Measurements from ENCODE around the gene GPR137C. TPM values are rescaled to one million over a fixed set of nuclear protein-coding genes. Genes with fewer than 3 reads are reported as not detected.
"Not testable (repeated sequence)": the region's sequence is repeated elsewhere in the genome, so short reads cannot be mapped to it uniquely, and the experiment has no call there.

GPR137C gene
- total RNA-seq, 2 experiments from 2014 or later = 0.12 to 0.19 TPM

DNA sequence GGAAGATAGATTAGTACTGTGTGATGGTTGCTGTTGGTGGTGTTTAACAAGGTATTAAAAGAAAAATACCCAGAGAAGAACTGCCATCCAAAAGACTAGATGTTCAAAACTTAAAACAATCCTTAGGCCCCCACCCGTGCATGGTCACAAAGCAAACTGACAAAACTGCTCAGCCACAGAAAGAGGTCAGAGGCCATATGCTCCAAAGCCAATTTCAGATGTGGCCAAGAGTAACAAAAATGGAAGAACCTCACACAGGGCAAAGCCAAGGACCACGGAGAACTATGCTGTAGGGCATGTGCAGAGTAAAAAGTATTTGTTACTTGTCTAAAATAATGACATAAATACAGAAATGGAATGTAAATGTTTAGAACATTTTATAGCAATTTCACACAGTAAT, 5.6 kb upstream of the GPR137C start:
- Mint-ChIP-seq H3K27ac (no peak overlapping the region), H3K4me1 (ENCODE audit: low read depth) (peaks cover 16% of the 10 kb centered on the region), H3K9me3 (no peaks in the 10 kb centered on the region), H3K4me3 (no peak overlapping the region), H3K36me3 (peaks cover under 1% of the 10 kb centered on the region), H3K27me3 (no peaks in the 10 kb centered on the region)
- CTCF ChIA-PET = no interaction called here
- POLR2A ChIA-PET = no interaction called here
- intact Hi-C loops (cut with micrococcal nuclease) = no loop called here
- no peak for DNase-seq

- H3K4me3 Mint-ChIP-seq = no peak overlapping the region
- no peaks in the 10 kb centered on the region for H3K36me3 Mint-ChIP-seq
- H3K9me3 Mint-ChIP-seq = no peaks in the 10 kb centered on the region
- DNase-seq = no peak
- ChIA-PET POLR2A (no interaction called here), CTCF (no interaction called here)
- no peaks in the 10 kb centered on the region for H3K27me3 Mint-ChIP-seq
- intact Hi-C loops (cut with micrococcal nuclease) = no loop called here
- H3K27ac Mint-ChIP-seq = no peak overlapping the region
- peaks cover 16% of the 10 kb centered on the region for H3K4me1 Mint-ChIP-seq (ENCODE audit: low read depth)
Observed at GRCh38 chr14:52547526-52547925, 5.1 kb upstream of the GPR137C start.

DNA sequence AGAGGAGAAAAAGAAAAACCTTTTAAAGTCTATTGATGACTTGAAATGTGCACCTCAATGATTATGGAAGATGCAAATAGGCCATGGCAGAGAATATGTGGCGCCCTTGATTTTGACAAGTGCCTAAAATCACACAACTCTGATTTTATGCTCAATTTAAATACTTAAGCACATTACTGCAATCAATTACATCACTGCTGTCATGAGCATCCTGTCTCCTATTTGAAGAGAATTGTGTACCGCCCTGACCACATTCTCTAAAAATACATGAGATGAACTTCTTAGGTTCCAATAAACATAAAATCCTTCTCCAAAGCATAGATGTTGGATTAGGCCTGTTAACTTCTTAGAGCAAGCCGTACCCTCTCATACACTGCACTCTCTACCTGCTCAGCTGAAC, 2.0 kb upstream of the GPR137C start:
- no peak overlapping the region for H3K27ac Mint-ChIP-seq
- CTCF ChIA-PET = interaction anchor here (0.6 to 1.2 kb wide), 4 partner anchors 8 to 118 kb away, joined by 3 to 5 read pairs (median 4); no protein-coding TSS in a partner anchor
- POLR2A ChIA-PET = no interaction called here

DNA sequence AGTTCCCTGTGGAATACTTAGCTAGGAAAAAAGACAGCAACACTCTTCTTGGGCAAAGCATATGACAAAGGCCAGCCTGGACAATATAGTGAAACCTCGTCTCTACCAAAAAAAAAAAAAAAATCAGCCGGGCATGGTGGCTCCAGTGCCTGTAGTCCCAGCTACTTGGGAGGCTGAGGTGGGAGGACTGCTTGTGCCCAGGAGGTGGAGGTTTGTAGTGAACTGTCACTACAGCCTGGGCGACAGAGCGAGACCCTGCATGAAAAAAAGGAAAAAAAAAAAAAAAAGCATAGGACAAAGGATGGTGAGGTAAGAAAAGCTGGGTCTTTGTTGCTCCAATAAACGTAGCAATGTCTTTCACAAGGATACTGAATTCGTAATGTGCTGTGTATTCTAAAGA, 1.4 kb upstream of the GPR137C start:
- Mint-ChIP-seq H3K27me3 (no peaks in the 10 kb centered on the region), H3K4me3 (peak overlapping the region; percentile 81), H3K4me1 (ENCODE audit: low read depth) (peaks cover 20% of the 10 kb centered on the region), H3K27ac (no peak overlapping the region), H3K36me3 (no peaks in the 10 kb centered on the region), H3K9me3 (no peaks in the 10 kb centered on the region)
- ChIA-PET POLR2A (interaction anchor here (0.6 to 1.4 kb wide), 2 partner anchors 144 to 146 kb away, joined by 5 read pairs; partner anchors contain the start of gene ERO1A), CTCF (interaction anchor here (0.6 to 1.2 kb wide), 4 partner anchors 8 to 118 kb away, joined by 3 to 5 read pairs (median 4); no protein-coding TSS in a partner anchor)
- intact Hi-C loops (cut with micrococcal nuclease) = loop anchor here (5.0 to 10.0 kb wide), 6 partner anchors 91 to 899 kb away; partner anchors contain the start of genes FRMD6 and GNG2
- DNase-seq = no peak

More for the DNA sequence above, 2.0 kb upstream of the GPR137C start:
- Mint-ChIP-seq H3K9me3 (no peaks in the 10 kb centered on the region), H3K4me1 (ENCODE audit: low read depth) (peaks cover 20% of the 10 kb centered on the region), H3K27me3 (no peaks in the 10 kb centered on the region), H3K4me3 (no peak overlapping the region), H3K36me3 (no peaks in the 10 kb centered on the region)
- intact Hi-C loops (cut with micrococcal nuclease) = loop anchor here (5.0 to 10.0 kb wide), 6 partner anchors 92 to 898 kb away; partner anchors contain the start of genes FRMD6 and GNG2
- no peak for DNase-seq

GRCh38 chr14:52551696-52552062, 957 bp upstream of the GPR137C start:
- ChIA-PET CTCF (interaction anchor here (0.7 to 1.3 kb wide), 5 partner anchors 9 to 226 kb away, joined by 3 to 4 read pairs (median 3); partner anchors contain the start of gene STYX), POLR2A (interaction anchor here (0.6 to 1.4 kb wide), 4 partner anchors 19 to 237 kb away, joined by 4 to 9 read pairs (median 5); partner anchors contain the start of genes ERO1A and PTGER2)

GRCh38 chr14:52553002-52553670, 500 bp downstream of the GPR137C start:
- CTCF ChIA-PET = interaction anchor here (0.6 to 1.3 kb wide), 3 partner anchors 10 to 253 kb away, joined by 3 to 4 read pairs (median 3); partner anchors contain the start of gene STYX
- Mint-ChIP-seq H3K27me3 (no peaks in the 10 kb centered on the region), H3K4me3 (peak overlapping the region; percentile 92), H3K4me1 (ENCODE audit: low read depth) (peaks cover 20% of the 10 kb centered on the region), H3K27ac (no peak overlapping the region), H3K36me3 (no peaks in the 10 kb centered on the region), H3K9me3 (no peaks in the 10 kb centered on the region)
- DNase-seq = peak; percentile 53
- POLR2A ChIA-PET = interaction anchor here (1.0 to 1.4 kb wide), 3 partner anchors 141 to 238 kb away, joined by 3 to 9 read pairs (median 3); partner anchors contain the start of gene PTGER2
- intact Hi-C loops (cut with micrococcal nuclease) = loop anchor here (2.0 to 10.0 kb wide), 8 partner anchors 89 to 1888 kb away; partner anchors contain the start of genes CNIH1, DDHD1, FRMD6 and GNG2

More at GRCh38 chr14:52551696-52552062, 957 bp upstream of the GPR137C start:
- Mint-ChIP-seq H3K4me1 (ENCODE audit: low read depth) (peaks cover 20% of the 10 kb centered on the region), H3K27ac (peak overlapping the region; percentile 55), H3K36me3 (no peaks in the 10 kb centered on the region), H3K4me3 (peak overlapping the region; percentile 81), H3K27me3 (no peaks in the 10 kb centered on the region), H3K9me3 (no peaks in the 10 kb centered on the region)
- no peak for DNase-seq
- intact Hi-C loops (cut with micrococcal nuclease) = loop anchor here (1.0 to 10.0 kb wide), 12 partner anchors 20 to 1889 kb away; partner anchors contain the start of genes CNIH1, DDHD1, FRMD6 and GNG2

DNA sequence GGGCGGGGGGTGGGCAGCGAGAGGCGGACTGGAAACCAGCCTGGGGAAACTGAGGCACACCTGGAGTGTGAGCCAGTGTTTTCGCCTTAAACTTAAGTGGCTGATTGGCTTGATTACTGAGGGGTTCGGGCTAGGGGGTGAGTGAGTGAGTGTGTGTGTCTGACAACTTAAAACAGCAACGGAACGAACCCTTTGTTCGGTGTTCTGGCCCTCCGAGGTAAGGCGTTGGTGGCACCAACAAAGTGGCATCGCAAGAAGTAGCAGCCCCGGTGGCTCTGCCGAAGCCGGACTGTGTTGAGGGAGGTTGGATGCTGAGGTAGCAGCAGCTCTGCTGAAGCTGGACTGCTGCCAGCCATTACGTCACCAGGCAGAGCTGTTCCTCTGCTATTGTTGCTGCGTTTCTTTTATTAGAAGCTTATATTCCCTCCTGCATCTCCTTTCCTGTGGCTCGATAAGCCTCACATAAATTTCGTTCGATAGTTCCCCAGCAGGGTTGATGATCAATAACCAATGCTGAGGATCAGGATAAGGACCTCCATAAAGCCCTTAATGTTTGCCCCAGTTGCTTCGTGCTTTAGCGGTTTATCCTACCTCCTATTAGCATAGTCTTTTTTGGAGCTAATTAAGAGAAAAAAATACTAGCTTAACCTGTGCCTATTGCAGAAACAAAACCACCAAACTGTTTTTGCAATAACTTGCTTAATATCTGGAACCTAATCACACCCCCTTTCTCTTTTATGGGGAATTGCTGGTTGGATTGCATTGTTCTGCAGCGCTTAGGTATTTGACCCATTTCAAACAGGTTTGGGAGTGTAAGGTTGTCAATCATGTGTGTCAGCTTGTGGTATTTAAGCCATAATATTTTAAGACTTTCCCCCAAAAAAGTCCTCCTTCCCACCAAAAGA, 1.3 kb downstream of the GPR137C start:
- peak overlapping the region; percentile 47 for H3K27ac Mint-ChIP-seq
- H3K27me3 Mint-ChIP-seq = no peaks in the 10 kb centered on the region
- peaks cover 1% of the 10 kb centered on the region for H3K36me3 Mint-ChIP-seq
- ChIA-PET CTCF (interaction anchor here (0.6 to 1.1 kb wide), 3 partner anchors 125 to 254 kb away, joined by 3 read pairs; partner anchors contain the start of gene ERO1A), POLR2A (interaction anchor here (1.0 kb wide), 1 partner anchor 140 kb away, joined by 3 read pairs; no protein-coding TSS in a partner anchor)
- DNase-seq = peak; percentile 86
- peaks cover 20% of the 10 kb centered on the region for H3K4me1 Mint-ChIP-seq (ENCODE audit: low read depth)
- H3K4me3 Mint-ChIP-seq = peak overlapping the region; percentile 92
- H3K9me3 Mint-ChIP-seq = no peaks in the 10 kb centered on the region
- intact Hi-C loops (cut with micrococcal nuclease) = loop anchor here (2.0 to 10.0 kb wide), 8 partner anchors 88 to 1887 kb away; partner anchors contain the start of genes CNIH1, DDHD1, FRMD6 and GNG2

- no peak overlapping the region for H3K27ac Mint-ChIP-seq
- ChIA-PET CTCF (no interaction called here), POLR2A (no interaction called here)
- no peaks in the 10 kb centered on the region for H3K27me3 Mint-ChIP-seq
- DNase-seq = no peak
- peaks cover 4% of the 10 kb centered on the region for H3K4me1 Mint-ChIP-seq (ENCODE audit: low read depth)
- peaks cover 1% of the 10 kb centered on the region for H3K36me3 Mint-ChIP-seq
- intact Hi-C loops (cut with micrococcal nuclease) = loop anchor here (10.0 kb wide), 1 partner anchor 694 kb away; the partner anchor contains the start of gene GNG2
- no peaks in the 10 kb centered on the region for H3K9me3 Mint-ChIP-seq
- no peak overlapping the region for H3K4me3 Mint-ChIP-seq
Observed at GRCh38 chr14:52558688-52559087, 6.1 kb downstream of the GPR137C start.

- H3K4me3 Mint-ChIP-seq = no peak overlapping the region
- DNase-seq = no peak
- H3K27ac Mint-ChIP-seq = no peak overlapping the region
- H3K27me3 Mint-ChIP-seq = peaks cover 4% of the 10 kb centered on the region
- POLR2A ChIA-PET = no interaction called here
- intact Hi-C loops (cut with micrococcal nuclease) = no loop called here
- no peaks in the 10 kb centered on the region for H3K9me3 Mint-ChIP-seq
- peaks cover 1% of the 10 kb centered on the region for H3K36me3 Mint-ChIP-seq
- CTCF ChIA-PET = interaction anchor here (0.7 kb wide), 1 partner anchor 11 kb away, joined by 3 read pairs; the partner anchor contains the start of genes GPR137C and TXNDC16
- no peaks in the 10 kb centered on the region for H3K4me1 Mint-ChIP-seq (ENCODE audit: low read depth)
Observed at GRCh38 chr14:52563120-52563519, 10.5 kb downstream of the GPR137C start.

GRCh38 chr14:52568454-52568853, 15.8 kb downstream of the GPR137C start:
- intact Hi-C loops (cut with micrococcal nuclease); POLR2A ChIA-PET; H3K4me1 Mint-ChIP-seq (ENCODE audit: low read depth): not testable (repeated sequence)

GRCh38 chr14:52575858-52576257, 23.2 kb downstream of the GPR137C start:
- Mint-ChIP-seq H3K4me1 (ENCODE audit: low read depth) (no peaks in the 10 kb centered on the region), H3K9me3 (peaks cover 30% of the 10 kb centered on the region), H3K27ac (no peak overlapping the region), H3K27me3 (peaks cover 5% of the 10 kb centered on the region), H3K36me3 (peaks cover 9% of the 10 kb centered on the region), H3K4me3 (no peak overlapping the region)
- ChIA-PET POLR2A (no interaction called here), CTCF (no interaction called here)
- DNase-seq = no peak
- intact Hi-C loops (cut with micrococcal nuclease) = no loop called here

More at GRCh38 chr14:52568454-52568853, 15.8 kb downstream of the GPR137C start:
- H3K4me3 Mint-ChIP-seq, H3K27ac Mint-ChIP-seq, DNase-seq, CTCF ChIA-PET: not testable (repeated sequence)
- Mint-ChIP-seq H3K27me3 (peaks cover 20% of the 10 kb centered on the region), H3K36me3 (peaks cover 13% of the 10 kb centered on the region), H3K9me3 (peaks cover 40% of the 10 kb centered on the region)
